HepG2 (cell line): ENCODE results near the gene CAMKMT. TPM values are rescaled to one million over a fixed set of nuclear protein-coding genes. Genes with fewer than 3 reads are reported as not detected.
A peak's percentile ranks its signal among the peaks of the same experiment; 100 is the strongest.

Experiments used
- ARID5B ChIP-seq: IDR thresholded peaks from 2 replicates; pipeline ENCODE4 v1.4.0; 2020; ENCODE audit warnings: mild to moderate bottlenecking, missing genetic modification reagents
- FIP1L1 ChIP-seq: fragments of 200-400 bp; formaldehyde crosslinking; IDR thresholded peaks from 2 replicates; pipeline ENCODE4 v1.6.1; 2018; ENCODE audit warnings: low read depth, mild to moderate bottlenecking, low read length, moderate library complexity, borderline replicate concordance; ENCODE audit not compliant: insufficient read depth
- FOXP1 ChIP-seq, 2 experiments: fragments of 450-650 bp in 1 of 2; IDR thresholded peaks; 2 replicates each; pipeline ENCODE4 v1.6.1; 2017 to 2018; ENCODE audit warnings: antibody characterized with exemption in 1 of 2
- GTF3A ChIP-seq: sonication (generic); formaldehyde crosslinking; conservative IDR thresholded peaks from 2 replicates; pipeline ENCODE4 v1.4.0; 2020; ENCODE audit warnings: mild to moderate bottlenecking, missing genetic modification reagents
- HBP1 ChIP-seq: IDR thresholded peaks from 2 replicates; pipeline ENCODE4 v1.6.1; 2016; ENCODE audit warnings: low read depth, control low read depth
- HES4 ChIP-seq: sonication (generic); formaldehyde crosslinking; IDR thresholded peaks from 2 replicates; pipeline ENCODE4 v1.9.0; 2021; ENCODE audit warnings: mild to moderate bottlenecking, missing genetic modification reagents, borderline replicate concordance
- MEF2D ChIP-seq: sonication (generic); formaldehyde crosslinking; IDR thresholded peaks from 2 replicates; pipeline ENCODE4 v1.5.1; 2020; ENCODE audit warnings: mild to moderate bottlenecking, missing genetic modification reagents
- SIN3B ChIP-seq: fragments of 150-350 bp; IDR thresholded peaks from 2 replicates; pipeline ENCODE4 v1.6.1; 2014; ENCODE audit warnings: low read length
- THYN1 ChIP-seq: sonication (generic); formaldehyde crosslinking; IDR thresholded peaks from 2 replicates; pipeline ENCODE4 v1.8.1; 2023; ENCODE audit warnings: low read depth, mild to moderate bottlenecking, moderate library complexity, missing genetic modification reagents, borderline replicate concordance
- ZBTB49 ChIP-seq: sonication (generic); formaldehyde crosslinking; IDR thresholded peaks from 2 replicates; pipeline ENCODE4 v1.4.0; 2020; ENCODE audit warnings: missing genetic modification reagents, borderline replicate concordance
- ZNF235 ChIP-seq: sonication (generic); formaldehyde crosslinking; IDR thresholded peaks from 2 replicates; pipeline ENCODE4 v1.8.1; 2023; ENCODE audit warnings: mild to moderate bottlenecking, missing genetic modification reagents, borderline replicate concordance
- ZNF275 ChIP-seq: sonication (generic); formaldehyde crosslinking; IDR thresholded peaks from 2 replicates; pipeline ENCODE4 v1.8.0; 2022; ENCODE audit warnings: missing genetic modification reagents, mild to moderate bottlenecking, inconsistent platforms, borderline replicate concordance
- ZNF350 ChIP-seq: sonication (generic); formaldehyde crosslinking; IDR thresholded peaks from 2 replicates; pipeline ENCODE4 v1.4.0; 2020; ENCODE audit warnings: mild to moderate bottlenecking, low read depth, missing genetic modification reagents, borderline replicate concordance
- ZNF530 ChIP-seq: sonication (generic); formaldehyde crosslinking; IDR thresholded peaks from 2 replicates; pipeline ENCODE4 v1.5.0; 2020; ENCODE audit warnings: low read depth, mild to moderate bottlenecking, missing genetic modification reagents
- ZNF878 ChIP-seq: sonication (generic); formaldehyde crosslinking; IDR thresholded peaks from 2 replicates; pipeline ENCODE4 v1.8.1; 2023; ENCODE audit warnings: mild to moderate bottlenecking, missing genetic modification reagents, moderate library complexity
- polyA plus RNA-seq, 8 experiments: library from polyadenylated mRNA; depleted of rRNA in 3 of 8; stranded (reverse) in 7 of 8; unstranded in 1 of 8; fragments of >200 nt; fragmentation: Illumina TruSeq in 4 of 8; extraction: Trizol in 4 of 8; gene quantifications; 2 replicates each; pipeline versions ENCODE4 v1.2.1 to v1.2.3, GENCODE V29; 2011 to 2016; ENCODE audit warnings: low read depth in 4 of 8, missing spikeins in 1 of 8, mixed read lengths in 1 of 8; ENCODE audit not compliant: insufficient read depth in 1 of 8
- total RNA-seq, 5 experiments: library from RNA; depleted of rRNA; stranded (reverse); fragments of >200 nt; fragmentation: Illumina TruSeq; extraction: Trizol; gene quantifications; 2 replicates each; pipeline ENCODE4 v1.2.3, GENCODE V29; 2016; ENCODE audit warnings: low read depth in 1 of 5

CAMKMT gene
- total and polyA plus RNA-seq, 2 of the 13 experiments (the other 11 are each of a cell fraction or from before 2014, with no cell fraction given) = 6.9 to 20.8 TPM

DNA sequence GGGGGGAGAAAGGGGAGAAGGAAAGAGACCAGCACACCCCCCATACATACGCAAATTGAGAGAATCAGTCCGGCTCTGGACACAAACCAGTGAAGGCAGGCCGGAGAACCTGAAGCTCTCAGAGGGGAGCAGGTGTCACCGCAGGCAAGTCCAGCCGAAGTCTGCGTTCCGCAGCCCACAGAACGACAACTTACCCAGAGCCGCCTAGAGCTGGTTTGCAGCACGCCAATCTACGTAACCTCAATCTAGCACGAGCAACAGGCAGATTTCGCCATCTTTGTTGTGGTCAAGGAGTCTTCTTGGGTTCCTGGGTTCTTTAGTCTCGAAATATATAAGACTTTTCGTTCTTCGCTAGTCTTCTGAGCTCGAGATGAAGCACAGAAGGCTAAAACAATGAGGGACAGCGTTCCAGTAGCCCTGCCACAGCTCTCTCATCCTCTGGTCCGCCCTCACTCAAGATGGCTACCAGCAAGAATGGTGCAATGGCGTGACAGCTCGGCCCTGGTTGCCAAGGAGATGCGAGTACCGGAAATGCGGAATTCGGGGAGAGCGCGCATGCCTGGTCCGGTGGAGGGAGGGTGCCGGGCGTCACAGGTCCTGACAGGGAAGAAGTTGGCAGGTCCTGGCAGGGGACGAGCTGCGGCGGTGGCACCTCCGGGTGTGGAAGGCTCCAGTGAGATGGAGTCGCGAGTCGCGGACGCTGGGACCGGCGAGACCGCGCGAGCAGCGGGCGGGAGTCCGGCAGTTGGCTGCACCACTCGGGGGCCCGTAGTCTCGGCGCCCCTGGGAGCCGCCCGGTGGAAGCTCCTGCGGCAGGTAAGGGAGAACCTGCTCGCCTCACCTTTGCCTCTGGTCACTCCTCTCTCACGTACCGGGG lies at the start of gene CAMKMT, which contains the start of gene PREPL (continued):
- no peak for TF ChIP-seq MEF2D (CRISPR knock-in tag)
- 0 out of 2 replicates have a peak, but pooled peaks have one; percentile 12 for TF ChIP-seq THYN1 (CRISPR knock-in tag)
- 0 out of 2 replicates have a peak, but pooled peaks have one; percentile 73 for TF ChIP-seq ZNF275 (CRISPR knock-in tag)
- peak; percentile 81; the same call in 1 of the 2 replicates for TF ChIP-seq GTF3A
- TF ChIP-seq ARID5B = peak; percentile 40; the same call in 1 of the 2 replicates
- TF ChIP-seq ZNF350 = peak; percentile 96
- TF ChIP-seq HBP1 (CRISPR knock-in tag) = peak; percentile 92; the same call in 1 of the 2 replicates
- no peak for TF ChIP-seq SIN3B
- TF ChIP-seq ZNF235 (CRISPR knock-in tag) = no peak; the same call in 1 of the 2 replicates
- peak; percentile 90; the same call in 1 of the 2 replicates for TF ChIP-seq HES4 (CRISPR knock-in tag)
- TF ChIP-seq ZNF530 = no peak
- TF ChIP-seq ZBTB49 (CRISPR knock-in tag) = no peak; the same call in 1 of the 2 replicates
- no peak for TF ChIP-seq FOXP1 (IDR thresholded peaks at IDR 0.05)
- TF ChIP-seq FOXP1 (CRISPR knock-in tag; IDR thresholded peaks at IDR 0.05) = no peak
- peak; percentile 68; the same call in 1 of the 2 replicates for TF ChIP-seq ZNF878 (CRISPR knock-in tag)
- TF ChIP-seq FIP1L1 = no peak
